Keratinocyte (primary cell): ENCODE measurements around the gene ATP8A2. TPM values are rescaled to one million over a fixed set of nuclear protein-coding genes. Genes with fewer than 3 reads are reported as not detected.

ENCODE experiments used
- DNase-seq: peaks from one replicate; pipeline ENCODE4 v3.0.0-alpha.2; 2011; ENCODE audit warnings: low read depth, missing footprints, low spot score
- FAIRE-seq: peaks from 2 replicates; lab custom pipeline; 2011; peaks lifted over from hg19 to GRCh38; lab: Jason Lieb, UNC
- H2AFZ ChIP-seq: 2 replicates; pipeline ENCODE4 v1.6.0; 2012; ENCODE audit warnings: low read length, control low read depth, inconsistent platforms; ENCODE audit not compliant: control insufficient read depth
- H3K27ac ChIP-seq: 2 replicates; pipeline ENCODE4 v1.5.1; 2011; ENCODE audit warnings: low read length; ENCODE audit not compliant: control insufficient read depth, insufficient read depth
- H3K27me3 ChIP-seq: 3 replicates; pipeline ENCODE4 v1.6.0; 2011; ENCODE audit warnings: low read length; ENCODE audit not compliant: control insufficient read depth, insufficient read depth; ENCODE audit errors: extremely low read depth
- H3K36me3 ChIP-seq, 2 experiments: 2 replicates in 1 of 2; 3 replicates in 1 of 2; pipeline ENCODE4 v1.5.1; 2011; ENCODE audit warnings: low read length in 2 of 2, mild to moderate bottlenecking in 1 of 2; ENCODE audit not compliant: control insufficient read depth in 2 of 2, insufficient read depth in 2 of 2; ENCODE audit errors: extremely low read depth in 1 of 2
- H3K4me1 ChIP-seq: 3 replicates; pipeline ENCODE4 v1.5.1; 2011; ENCODE audit warnings: low read length; ENCODE audit not compliant: control insufficient read depth, insufficient read depth; ENCODE audit errors: extremely low read depth
- H3K4me2 ChIP-seq: 3 replicates; pipeline ENCODE4 v1.6.0; 2011; ENCODE audit warnings: low read depth, low read length; ENCODE audit not compliant: control insufficient read depth, insufficient read depth; ENCODE audit errors: extremely low read depth
- H3K4me3 ChIP-seq, 3 experiments: fragments of 200-600 bp in 1 of 3; sonication (generic) in 1 of 3; 2 replicates in 2 of 3; 3 replicates in 1 of 3; pipeline ENCODE4 v1.5.1; 2011 to 2016; ENCODE audit warnings: low read length in 3 of 3, mild to moderate bottlenecking in 3 of 3, control low read depth in 2 of 3, inconsistent platforms in 1 of 3, low read depth in 1 of 3, mixed read lengths in 1 of 3, mixed run types in 1 of 3, moderate library complexity in 1 of 3; ENCODE audit not compliant: control insufficient read depth in 2 of 3, insufficient read depth in 2 of 3; ENCODE audit errors: extremely low read depth in 1 of 3
- H3K79me2 ChIP-seq: 2 replicates; pipeline ENCODE4 v1.6.0; 2012; ENCODE audit warnings: low read length; ENCODE audit not compliant: control insufficient read depth, insufficient read depth
- H3K9ac ChIP-seq: 3 replicates; pipeline ENCODE4 v1.6.0; 2011; ENCODE audit warnings: low read length; ENCODE audit not compliant: control insufficient read depth, insufficient read depth; ENCODE audit errors: extremely low read depth
- H3K9me1 ChIP-seq: 3 replicates; pipeline ENCODE4 v1.6.0; 2011; ENCODE audit warnings: low read length; ENCODE audit not compliant: control insufficient read depth, insufficient read depth; ENCODE audit errors: extremely low read depth
- H3K9me3 ChIP-seq: 2 replicates; pipeline ENCODE4 v1.5.1; 2012; ENCODE audit warnings: low read depth, low read length; ENCODE audit not compliant: control insufficient read depth
- H4K20me1 ChIP-seq: 3 replicates; pipeline ENCODE4 v1.6.0; 2011; ENCODE audit warnings: low read length; ENCODE audit not compliant: control insufficient read depth, insufficient read depth; ENCODE audit errors: extremely low read depth
- EZH2 ChIP-seq: IDR thresholded peaks from one replicate; pipeline ENCODE4 v1.6.1; 2012; ENCODE audit warnings: inconsistent platforms, mild to moderate bottlenecking, low read length, moderate library complexity
- dilution Hi-C: fragments of 300-500 bp; cut with MboI; formaldehyde crosslinking; loops from one replicate; pipeline ENCODE4 v1.7.0; 2020; ENCODE audit warnings: low sequenced_read_pairs; ENCODE audit not compliant: extremely low pct_ligation_motif_present
- polyA plus RNA-seq, 5 experiments: library from polyadenylated mRNA; depleted of rRNA in 3 of 5; stranded (reverse) in 3 of 5; stranded (forward) in 1 of 5; unstranded in 1 of 5; fragments of >200 nt; gene quantifications; 1 replicate in 1 of 5; 2 replicates in 3 of 5; 3 replicates in 1 of 5; pipeline versions ENCODE4 v1.2.1 to v1.2.3, GENCODE V29; 2011 to 2012; ENCODE audit warnings: missing spikeins in 2 of 5, low read depth in 1 of 5, low replicate concordance in 1 of 5
- TF ChIP-seq, protein P1 (sequence below), 3 experiments: IDR thresholded peaks in 1 of 3; conservative IDR thresholded peaks in 1 of 3; optimal IDR thresholded peaks in 1 of 3; 2 replicates in 2 of 3; 3 replicates in 1 of 3; pipeline versions ENCODE3 to v1.5.1; 2011; ENCODE audit warnings: low read length in 3 of 3, mild to moderate bottlenecking in 3 of 3, moderate library complexity in 2 of 3, control low read depth in 1 of 3, inconsistent platforms in 1 of 3; ENCODE audit not compliant: insufficient read depth in 2 of 3; ENCODE audit errors: extremely low read depth in 1 of 3

The ATP8A2 gene
- polyA plus RNA-seq, 1 donor (not counting 4 experiments of a cell fraction or from before 2014, with no cell fraction given), result 0.16 TPM

GRCh38 chr13:25619897-25620296 is 248.1 kb downstream of the ATP8A2 start:
- dilution Hi-C loops, result no loop called here
- DNase-seq (no peak), FAIRE-seq (no peak)

DNA sequence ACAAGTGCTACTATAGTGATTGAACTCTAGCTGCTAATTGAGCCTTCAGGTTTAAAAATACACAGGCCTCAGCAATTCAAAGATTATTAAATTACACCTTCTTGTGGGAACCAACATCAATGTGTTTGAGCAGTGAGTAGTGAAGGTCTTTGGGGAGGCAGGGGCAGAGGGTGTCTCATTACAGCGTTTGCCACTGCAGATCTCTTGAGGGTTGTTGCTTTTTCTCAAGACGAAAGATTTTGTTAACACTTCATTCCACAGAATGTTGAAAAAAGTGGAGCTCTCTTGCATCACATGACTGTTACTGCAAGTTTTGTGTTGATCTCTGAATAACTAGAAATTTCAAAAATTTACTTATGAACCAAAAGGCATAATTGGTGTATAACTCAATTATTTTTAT is 253.6 kb downstream of the ATP8A2 start:
- Histone ChIP-seq H3K4me1 (no peaks in the 10 kb centered on the region), H2AFZ (no peak overlapping the region), H3K27ac (no peak overlapping the region), H3K4me3 (no peak overlapping the region), H3K9ac (no peak overlapping the region), H3K79me2 (no peaks in the 10 kb centered on the region), H4K20me1 (no peaks in the 10 kb centered on the region), H3K36me3 (no peaks in the 10 kb centered on the region), H3K4me2 (no peak overlapping the region), H3K9me3 (no peaks in the 10 kb centered on the region), H3K27me3 (no peaks in the 10 kb centered on the region), H3K9me1 (no peaks in the 10 kb centered on the region)
- DNase-seq (no peak), FAIRE-seq (no peak)
- TF ChIP-seq, protein P1, sequence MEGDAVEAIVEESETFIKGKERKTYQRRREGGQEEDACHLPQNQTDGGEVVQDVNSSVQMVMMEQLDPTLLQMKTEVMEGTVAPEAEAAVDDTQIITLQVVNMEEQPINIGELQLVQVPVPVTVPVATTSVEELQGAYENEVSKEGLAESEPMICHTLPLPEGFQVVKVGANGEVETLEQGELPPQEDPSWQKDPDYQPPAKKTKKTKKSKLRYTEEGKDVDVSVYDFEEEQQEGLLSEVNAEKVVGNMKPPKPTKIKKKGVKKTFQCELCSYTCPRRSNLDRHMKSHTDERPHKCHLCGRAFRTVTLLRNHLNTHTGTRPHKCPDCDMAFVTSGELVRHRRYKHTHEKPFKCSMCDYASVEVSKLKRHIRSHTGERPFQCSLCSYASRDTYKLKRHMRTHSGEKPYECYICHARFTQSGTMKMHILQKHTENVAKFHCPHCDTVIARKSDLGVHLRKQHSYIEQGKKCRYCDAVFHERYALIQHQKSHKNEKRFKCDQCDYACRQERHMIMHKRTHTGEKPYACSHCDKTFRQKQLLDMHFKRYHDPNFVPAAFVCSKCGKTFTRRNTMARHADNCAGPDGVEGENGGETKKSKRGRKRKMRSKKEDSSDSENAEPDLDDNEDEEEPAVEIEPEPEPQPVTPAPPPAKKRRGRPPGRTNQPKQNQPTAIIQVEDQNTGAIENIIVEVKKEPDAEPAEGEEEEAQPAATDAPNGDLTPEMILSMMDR (optimal IDR thresholded peaks at IDR 0.05 in 1 of 3, IDR thresholded peaks at IDR 0.05 in 1 of 3, conservative IDR thresholded peaks at IDR 0.05 in 1 of 3; ENCODE audit: extremely low read depth in 1 of 3, insufficient read depth in 2 of 3, low read length in 3 of 3), result no peak
- TF ChIP-seq EZH2, result no peak
- dilution Hi-C loops, result no loop called here

More at GRCh38 chr13:25619897-25620296, 248.1 kb downstream of the ATP8A2 start:
- Histone ChIP-seq H3K4me1 (no peaks in the 10 kb centered on the region), H3K9me1 (no peaks in the 10 kb centered on the region), H3K36me3 (no peaks in the 10 kb centered on the region), H2AFZ (no peak overlapping the region), H3K4me2 (no peak overlapping the region), H3K9ac (no peak overlapping the region), H3K79me2 (no peaks in the 10 kb centered on the region), H3K4me3 (no peak overlapping the region), H3K9me3 (no peaks in the 10 kb centered on the region), H4K20me1 (no peaks in the 10 kb centered on the region), H3K27me3 (peaks cover 2% of the 10 kb centered on the region), H3K27ac (no peak overlapping the region)
- TF ChIP-seq EZH2, result no peak
- TF ChIP-seq, protein P1 (optimal IDR thresholded peaks at IDR 0.05 in 1 of 3, IDR thresholded peaks at IDR 0.05 in 1 of 3, conservative IDR thresholded peaks at IDR 0.05 in 1 of 3; ENCODE audit: extremely low read depth in 1 of 3, insufficient read depth in 2 of 3, low read length in 3 of 3), result no peak
